Measurements from ENCODE around the gene SGK1.
"Not testable (repeated sequence)": the region's sequence is repeated elsewhere in the genome, so short reads cannot be mapped to it uniquely, and the experiment has no call there.

Gene SGK1

DNA sequence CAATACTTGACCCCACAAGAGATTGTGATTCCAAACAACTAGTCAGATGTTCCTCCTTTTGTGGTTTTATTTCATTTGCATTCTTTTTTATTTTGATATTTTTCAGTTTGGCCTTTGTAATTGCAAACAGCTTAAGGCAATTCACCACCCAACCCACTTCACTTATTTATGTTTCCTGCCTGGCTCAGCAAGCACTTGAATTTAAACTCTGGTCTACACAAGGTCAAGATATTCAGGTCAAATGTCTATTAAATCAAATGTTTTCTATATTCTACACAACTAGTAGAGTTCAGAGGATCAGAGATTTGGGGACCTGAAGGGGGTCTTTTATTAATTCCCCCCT is 100.1 kb downstream of the SGK1 start:
- no peak for DNase-seq (ENCODE audit: low read depth)

DNA sequence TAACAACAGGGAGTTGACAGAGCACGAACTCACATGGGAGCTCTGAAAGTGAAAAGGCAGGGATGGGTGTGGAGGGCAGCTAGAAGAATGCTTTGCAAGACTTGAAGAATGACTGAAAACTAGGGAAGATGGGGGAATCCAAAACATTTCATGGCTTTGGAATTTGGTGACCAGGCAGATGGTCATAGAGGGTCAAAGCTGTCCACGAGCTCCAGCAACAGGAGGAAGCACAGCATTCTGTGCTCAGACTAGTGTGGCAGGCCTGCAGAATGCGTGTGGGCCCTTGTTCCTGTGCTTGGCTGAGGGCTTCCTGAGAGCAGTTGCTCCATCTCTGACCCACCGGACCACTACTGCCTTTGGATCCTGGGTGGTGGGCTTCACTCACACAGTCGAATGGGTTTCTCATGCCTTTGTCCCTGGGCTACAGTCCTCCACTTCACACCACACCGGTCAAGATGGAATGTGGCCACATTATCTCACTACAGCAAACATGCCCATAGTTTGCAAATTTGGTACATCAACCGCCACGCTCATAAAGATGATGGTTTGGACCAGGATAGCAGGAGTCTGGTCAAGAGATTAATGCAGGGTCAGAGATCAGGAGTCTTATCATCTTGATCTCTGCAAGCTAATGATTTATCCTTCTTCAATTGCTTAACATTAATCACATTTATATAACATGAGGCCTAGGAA is 100.7 kb downstream of the SGK1 start:
- DNase-seq (ENCODE audit: low read depth): no peak

DNA sequence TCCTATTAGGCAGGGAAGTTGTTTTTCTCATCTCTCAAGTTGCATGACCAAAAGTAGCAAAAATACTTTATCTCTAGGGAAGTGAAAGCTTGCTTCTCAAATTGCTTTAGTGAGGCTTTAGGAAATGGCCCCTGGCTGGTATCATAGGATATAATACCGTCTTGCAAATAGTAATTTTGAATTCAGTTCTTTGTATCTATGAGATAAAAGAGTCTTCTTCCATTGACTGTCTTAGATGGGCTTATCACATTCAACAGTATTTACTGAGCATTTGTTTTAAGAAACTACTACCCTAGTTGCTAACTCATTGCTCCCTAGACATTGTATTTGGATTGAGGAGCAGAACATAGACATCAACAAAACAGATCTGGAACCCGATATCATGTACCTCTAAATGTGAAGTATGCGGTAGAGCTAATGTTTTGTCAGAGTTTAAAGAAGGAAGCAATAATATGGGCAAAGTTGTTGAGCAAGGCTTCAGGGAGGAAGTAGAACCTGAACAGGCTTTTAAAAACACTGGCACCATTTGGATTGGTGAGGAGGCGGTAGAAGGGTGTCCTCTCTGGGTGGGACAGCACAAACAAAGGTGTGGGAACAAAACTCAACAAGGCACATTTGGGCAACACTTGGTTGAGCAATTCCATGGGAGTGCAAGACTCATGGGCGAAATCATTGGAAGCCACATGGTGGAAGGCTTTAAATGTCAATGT is 101.5 kb downstream of the SGK1 start:
- DNase-seq (ENCODE audit: low read depth): no peak

DNA sequence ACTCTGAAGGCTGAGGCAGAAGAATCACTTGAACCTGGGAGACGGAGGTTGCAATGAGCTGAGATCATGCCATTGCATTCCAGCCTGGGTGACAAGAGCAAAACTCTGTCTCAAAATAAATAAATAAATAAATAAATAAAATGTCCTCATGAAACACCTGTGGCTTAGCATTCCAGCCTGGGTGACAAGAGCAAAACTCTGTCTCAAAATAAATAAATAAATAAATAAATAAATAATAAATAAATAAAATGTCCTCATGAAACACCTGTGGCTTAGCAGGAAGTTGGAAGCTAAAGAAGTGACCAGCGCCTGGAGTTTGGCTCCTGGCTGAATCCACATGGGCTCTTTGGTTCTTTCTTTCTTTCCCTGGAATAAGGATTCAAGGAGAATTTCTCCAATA is 104.5 kb downstream of the SGK1 start:
- not testable (repeated sequence) for DNase-seq (ENCODE audit: low read depth)

DNA sequence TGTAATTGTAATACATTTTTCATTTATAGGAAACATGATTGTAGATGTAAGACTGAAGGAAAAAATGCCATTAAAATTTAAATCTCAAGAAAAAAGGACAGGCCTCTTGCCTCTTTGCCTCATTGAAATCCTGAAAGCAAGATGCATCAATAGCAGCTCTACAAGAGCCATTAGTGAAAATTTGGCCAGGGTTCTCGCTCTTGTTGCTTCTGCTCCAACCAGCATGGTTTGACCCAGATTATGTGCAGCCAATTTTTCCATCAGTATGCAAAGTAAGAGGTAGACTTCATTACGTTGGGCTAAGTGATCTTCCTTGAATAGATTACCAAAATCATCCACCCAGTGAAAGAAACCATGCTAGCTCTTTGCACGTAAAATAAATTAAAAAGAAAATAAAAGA is 106.6 kb downstream of the SGK1 start:
- no peak for DNase-seq (ENCODE audit: low read depth)

DNA sequence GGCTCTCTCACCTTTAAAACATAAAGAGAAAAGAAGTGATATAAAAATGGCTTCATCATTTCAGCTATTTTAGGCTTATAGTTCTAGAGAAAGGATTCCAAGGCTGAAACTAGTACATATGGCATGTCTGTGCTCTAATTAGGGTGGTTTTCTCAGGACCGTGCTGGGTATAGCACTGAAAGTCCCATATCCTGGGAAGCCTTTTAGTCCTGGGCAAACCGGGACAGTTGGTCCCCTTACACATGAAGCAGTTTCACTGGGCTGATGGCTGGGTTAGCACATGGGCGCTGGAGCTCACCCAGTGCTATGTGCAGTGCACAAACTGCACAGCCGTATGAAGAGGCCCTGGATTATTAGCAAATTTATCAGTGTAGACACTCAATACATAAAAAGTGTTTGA is 110.5 kb downstream of the SGK1 start:
- no peak for DNase-seq (ENCODE audit: low read depth)

DNA sequence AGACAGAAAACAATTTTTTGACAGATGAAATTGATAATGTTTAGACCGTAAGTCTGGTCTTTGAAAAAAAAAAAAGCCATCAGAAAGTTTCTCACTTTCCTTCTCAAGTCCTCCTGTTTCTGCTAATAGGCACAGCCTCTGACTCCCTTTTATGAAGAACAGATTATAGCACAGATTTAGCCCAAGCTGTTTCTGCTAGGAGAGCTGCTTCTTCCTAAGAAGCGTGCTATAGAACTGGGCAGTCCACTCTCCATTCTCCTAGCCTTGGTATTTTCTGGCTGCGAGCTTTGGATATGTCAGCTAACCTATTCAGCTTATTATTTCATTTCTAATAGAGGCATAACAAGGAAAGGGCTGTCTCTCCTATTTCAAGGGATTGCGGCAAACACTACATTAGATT is 112.5 kb downstream of the SGK1 start:
- DNase-seq (ENCODE audit: low read depth): no peak

DNA sequence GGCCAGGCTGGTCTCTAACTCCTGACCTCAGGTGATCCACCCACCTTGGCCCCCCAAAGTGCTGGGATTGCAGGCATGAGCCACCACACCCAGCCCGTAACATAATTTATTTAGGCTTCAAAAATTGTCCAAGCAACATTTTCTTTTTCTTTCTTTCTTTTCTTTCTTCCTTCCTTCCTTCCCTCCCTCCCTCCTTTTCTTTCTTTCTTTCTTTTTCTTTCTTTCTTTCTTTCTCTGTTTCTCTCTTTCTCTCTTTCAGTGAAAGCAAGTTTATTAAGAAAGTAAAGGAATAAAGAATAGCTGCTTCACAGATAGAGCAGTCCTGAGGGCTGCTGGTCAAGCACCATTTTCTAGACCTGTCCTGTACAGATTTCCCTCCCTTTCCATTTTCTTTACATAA is 113.2 kb downstream of the SGK1 start:
- DNase-seq (ENCODE audit: low read depth): not testable (repeated sequence)

DNA sequence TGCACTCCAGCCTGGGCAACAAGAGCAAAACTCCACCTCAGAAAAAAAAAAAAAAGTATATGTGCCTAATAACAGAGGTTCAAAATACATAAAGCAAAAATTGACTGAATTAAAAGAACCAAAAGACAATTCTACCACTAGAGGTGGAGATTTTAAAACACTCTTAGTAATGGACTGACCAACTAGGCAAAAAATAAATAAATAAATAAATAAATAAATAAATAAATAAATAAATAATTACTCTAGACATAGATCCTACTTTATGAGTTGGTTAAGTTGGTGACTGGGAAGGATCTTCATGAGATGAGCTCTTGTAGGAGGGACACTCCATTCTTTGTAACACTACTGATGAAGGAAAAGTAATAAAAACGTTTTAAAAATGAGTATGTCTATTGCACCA is 113.9 kb downstream of the SGK1 start:
- DNase-seq (ENCODE audit: low read depth): no peak

DNA sequence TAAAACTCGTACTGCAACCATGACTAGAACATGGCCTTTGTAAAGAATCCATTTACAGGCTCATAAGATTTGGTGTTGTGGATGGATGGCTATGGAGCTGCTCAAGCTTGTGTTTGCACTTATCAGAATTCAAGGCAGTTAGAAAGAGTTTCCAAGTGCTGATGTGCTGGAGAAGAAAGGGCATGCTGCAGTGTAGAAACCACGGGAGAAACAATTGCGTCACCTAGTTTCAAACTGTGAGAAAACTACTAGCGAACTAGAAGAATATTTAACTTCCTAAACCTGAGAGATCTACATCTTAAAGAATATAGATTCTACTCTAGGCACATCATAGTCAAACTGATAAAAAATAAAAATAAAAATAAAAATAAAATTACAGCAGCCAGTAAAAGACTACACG is 116.2 kb downstream of the SGK1 start:
- DNase-seq (ENCODE audit: low read depth): no peak

DNA sequence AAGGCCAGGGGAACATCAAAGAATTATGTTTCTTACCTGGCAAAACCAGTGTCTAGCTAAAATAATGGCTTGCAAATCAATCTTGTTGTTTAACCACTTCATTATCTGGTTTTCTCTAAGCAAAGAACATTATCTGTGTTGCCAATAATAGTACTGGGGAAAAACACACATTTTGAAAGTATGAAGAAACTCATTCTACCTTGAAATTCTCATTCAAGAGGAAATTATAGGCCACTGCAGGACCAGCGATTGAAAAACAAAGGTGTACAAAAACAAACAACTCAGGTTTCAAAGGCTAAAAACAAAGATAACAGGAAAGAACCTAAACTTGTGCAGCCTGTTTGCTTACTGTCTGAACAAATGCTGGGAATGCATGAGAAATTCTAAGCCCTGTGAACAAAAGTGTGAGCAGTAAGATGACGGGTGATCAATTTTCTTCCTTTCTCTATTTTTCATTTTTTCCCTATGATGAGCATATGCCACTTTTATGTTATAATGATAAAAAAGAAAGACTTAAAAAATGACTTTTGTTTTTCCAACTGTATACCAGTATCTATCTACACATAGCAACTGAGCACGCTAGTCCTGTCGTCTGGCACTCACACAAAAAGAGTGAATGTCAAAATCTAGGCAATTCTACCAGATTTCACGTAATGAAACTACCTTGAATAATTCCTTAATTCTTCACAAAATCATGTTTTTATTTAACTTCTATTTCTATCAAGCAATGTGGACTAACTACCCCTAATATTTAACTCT is 117.9 kb downstream of the SGK1 start:
- DNase-seq (ENCODE audit: low read depth): no peak

DNA sequence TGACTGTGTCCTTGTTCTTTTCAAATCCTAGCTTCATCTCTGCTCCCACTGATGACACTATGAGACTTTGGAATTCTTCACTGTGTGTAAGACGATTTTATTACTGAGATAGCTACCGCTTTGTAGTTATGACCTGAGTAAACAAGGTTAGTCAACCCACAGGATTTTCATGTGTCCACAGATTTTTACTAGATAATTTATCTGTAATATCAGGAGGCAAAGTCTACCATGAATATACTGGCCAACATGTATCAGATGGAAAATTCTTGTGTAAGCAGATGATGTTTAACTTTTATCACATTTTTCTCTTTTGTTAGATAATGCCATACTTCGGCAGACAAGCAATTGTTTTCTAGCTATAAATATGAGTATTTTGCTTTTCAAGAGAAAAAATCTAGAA is 119.8 kb downstream of the SGK1 start:
- no peak for DNase-seq (ENCODE audit: low read depth)

DNA sequence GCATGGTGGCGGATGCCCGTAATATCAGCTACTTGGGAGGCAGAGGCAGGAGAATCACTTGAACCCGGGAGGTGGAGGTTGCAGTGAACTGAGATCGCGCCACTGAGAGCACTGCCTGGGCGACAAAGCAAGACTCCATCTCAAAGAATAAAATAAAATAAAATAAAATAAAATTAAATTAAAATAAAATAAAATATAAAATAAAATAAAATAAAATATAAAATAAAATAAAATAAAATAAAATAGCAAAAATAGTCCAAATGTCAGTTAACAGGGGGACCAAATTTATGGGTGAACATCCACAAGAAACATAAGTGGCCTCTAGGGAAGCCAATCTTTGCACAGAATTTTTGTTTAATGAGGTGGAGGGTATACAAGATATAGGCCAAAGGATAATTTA is 120.2 kb downstream of the SGK1 start:
- DNase-seq (ENCODE audit: low read depth): not testable (repeated sequence)

DNA sequence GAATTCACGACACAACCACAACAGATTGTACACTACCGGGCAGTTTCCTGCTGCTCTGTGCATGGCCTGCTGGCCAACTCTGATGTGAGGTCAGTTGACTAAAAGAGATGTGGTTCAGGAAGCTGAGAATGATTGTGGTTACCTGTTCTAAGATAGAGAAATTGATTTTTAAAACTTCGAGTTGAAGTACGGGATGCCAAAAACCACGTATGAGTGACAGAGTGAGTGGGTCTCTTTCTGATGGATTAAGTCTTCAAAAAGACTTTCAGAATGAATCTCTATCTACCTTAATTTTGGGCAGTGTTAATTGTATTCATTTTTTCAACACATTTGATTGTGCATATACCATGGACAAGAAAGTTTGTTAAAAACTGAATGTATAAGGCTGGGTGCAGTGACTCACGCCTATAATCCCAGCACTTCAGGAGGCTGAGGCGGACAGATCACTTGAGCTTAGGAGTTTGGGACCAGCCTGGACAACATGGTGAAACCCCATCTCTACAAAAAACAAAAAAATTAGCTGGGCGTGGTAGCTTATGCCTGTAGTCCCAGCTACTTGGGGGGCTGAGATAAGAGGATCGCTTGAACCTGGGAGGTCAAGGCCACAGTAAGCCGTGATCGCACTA is 121.2 kb downstream of the SGK1 start:
- no peak for DNase-seq (ENCODE audit: low read depth)

DNA sequence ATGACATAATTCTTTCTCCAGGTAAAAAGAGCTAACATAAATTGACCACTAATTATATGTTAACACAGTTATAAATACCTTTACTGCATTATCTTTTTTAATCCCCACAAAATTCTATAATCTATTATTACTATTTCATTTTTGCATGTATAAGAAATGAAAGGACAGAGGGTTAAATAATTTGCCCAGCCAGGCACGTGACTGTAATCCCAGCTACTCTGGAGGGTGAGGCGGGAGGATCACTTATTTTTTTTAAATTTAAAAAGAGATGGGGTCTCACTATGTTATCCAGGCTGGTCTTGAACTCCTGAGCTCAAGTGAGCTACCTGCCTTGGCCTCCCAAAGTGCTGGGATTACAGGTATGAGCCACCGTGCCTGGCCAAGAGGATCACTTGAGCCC is 121.9 kb downstream of the SGK1 start:
- DNase-seq (ENCODE audit: low read depth): no peak

DNA sequence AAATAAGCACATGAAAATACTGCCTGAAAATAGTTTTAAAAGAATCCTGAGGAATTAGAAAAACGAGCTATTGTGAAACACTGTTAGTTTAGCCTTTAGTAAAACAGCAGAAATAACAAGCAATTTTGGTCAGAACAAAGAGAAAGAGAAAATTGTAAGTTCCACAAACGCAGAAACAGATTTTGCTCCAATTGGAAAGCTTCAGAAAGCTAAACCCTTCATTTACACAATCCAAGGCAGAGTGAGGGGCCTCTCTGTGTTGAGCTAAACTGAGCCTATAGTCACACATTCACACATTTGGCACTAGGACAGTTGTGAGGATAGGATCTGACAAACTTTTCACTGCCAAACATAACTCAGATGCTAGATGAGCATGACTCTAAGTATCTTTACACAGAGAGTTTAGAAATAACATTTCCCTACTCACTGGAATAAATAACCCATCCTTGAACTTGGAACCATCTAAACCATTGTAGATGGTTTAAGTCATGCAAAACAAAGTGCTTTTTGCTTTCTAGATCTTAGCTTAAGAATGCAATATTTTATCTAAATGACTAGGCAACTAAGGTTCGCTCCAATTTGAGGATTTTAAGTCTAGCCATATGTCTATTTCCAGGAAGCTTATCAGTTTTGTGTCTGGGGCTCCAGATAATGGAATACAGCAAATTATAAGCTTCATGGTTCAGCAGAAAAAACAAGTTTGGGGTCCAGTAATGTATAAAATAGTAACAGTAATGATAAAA is 122.6 kb downstream of the SGK1 start:
- no peak for DNase-seq (ENCODE audit: low read depth)

DNA sequence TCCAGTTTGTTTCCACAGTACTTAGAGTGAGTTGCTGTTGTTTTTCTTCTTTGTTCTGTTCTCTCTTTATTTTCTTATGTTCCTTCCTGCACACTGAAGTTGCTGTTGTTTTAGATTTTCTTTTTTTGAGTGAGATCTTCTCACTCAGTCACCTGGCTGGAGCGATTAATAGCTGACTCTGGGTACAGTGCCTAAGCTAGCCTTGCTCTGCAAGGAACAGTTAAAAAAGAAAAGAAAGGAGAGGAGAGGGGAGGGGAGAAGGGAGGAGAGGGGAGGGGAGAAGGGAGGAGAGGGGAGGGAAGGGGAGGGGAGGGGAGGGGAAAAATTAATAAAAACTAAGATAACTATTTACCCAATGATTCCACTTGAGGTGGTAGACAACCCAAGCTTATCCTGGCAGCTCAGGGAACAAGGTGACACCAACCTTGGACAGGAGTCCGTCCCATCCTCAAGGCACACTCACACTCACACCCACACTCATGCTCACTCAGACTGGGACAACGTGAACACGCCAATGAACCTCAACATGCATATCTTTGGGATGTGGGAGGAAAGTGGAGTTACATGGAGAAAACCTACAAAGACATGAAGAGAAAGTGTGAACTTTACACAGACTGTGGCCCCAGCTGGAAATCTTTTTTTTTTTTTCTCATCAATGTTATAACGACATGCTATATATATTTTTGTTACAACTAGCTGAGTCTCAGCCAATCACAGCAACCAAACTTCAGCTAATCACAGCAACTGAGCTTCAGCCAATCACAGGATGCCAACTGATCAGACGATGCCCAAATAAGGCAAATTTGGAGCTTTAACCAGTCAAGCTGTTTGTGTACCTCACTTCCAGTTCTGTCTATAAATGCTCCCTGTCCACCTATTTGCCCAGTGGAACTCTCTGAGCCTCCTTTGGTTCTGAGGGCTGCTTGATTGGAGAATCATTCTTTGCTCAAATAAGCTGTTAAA is 124.1 kb downstream of the SGK1 start:
- DNase-seq (ENCODE audit: low read depth): no peak

DNA sequence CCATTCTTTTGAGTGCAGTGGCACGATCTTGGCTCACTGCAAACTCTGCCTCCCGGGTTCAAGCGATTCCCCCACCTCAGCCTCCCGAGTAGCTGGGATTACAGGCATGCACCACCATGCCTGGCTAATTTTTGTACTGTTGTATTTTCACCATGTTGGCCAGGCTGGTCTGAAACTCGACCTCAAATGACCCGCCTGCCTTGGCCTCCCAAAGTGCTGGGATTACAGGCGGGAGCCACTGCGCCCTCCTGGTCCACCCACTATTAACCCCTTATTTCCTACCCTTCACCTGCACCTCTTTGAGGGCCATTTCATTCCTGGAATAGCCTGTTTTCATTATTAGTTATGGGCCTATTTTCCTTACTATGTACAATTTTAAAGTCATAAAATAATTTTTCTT is 125.3 kb downstream of the SGK1 start:
- not testable (repeated sequence) for DNase-seq (ENCODE audit: low read depth)

DNA sequence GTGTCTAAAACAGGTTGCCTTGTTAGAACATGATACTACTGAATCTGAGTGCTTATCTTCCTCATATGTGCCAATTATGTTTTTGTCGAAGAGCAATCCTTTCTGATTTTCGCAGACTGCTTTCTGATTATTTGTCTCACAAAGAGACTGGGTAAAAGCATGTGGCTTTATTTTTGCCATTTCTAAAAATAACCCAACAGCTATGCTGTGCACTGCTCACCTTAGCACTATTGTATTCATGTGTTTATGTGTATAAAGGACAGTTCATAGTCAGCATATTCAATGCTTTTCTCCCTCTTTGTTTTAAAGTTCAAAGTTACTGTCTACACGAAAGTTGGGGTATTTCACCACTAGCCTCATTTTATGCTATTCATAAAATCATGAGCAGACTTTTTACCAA is 127.0 kb downstream of the SGK1 start:
- DNase-seq (ENCODE audit: low read depth): no peak

DNA sequence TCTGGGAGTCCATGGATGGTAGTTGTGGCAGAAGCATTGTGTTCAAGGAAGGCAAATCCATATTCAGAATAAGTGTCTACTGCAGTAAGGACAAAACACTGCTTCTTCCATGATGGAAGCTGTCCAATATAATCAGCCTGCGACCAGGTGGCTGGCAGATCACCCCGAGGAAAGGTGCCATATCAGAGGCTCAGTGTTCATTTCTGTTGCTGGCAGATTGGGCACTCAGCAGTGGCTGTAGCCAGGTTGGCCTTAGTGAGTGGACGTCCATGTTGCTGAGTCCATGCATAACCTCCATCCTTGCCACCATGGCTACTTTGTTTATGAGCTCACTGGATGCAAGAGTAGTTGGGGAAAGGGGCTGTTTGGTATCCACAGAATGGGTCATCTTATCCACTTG is 130.2 kb downstream of the SGK1 start:
- no peak for DNase-seq (ENCODE audit: low read depth)

DNA sequence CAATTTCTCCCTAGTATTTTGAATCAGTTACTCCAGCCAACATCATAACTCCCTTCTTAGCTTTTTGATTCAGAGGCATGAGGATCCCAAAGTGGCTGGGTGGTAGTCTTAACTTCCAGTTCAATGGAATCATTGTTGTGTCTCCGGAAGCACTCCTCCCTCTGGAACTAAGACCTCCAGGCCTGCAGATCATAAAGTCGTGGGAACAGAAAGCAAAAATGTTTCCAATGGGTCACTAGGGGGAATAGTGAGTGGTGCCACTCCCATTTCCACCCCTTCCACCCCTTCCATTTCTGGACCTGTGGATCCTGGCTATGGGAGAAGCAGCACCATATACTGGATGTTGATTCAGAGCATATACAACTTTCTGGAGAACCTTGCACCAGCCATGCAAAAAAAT is 130.8 kb downstream of the SGK1 start:
- DNase-seq (ENCODE audit: low read depth): no peak
